CD4-positive, alpha-beta T cell treated with Interleukin-6 at 100 ng/mL for 8 hours (primary cell): Measurements from ENCODE around the gene DOK7.

ENCODE experiments used
- DNase-seq: peaks from one replicate; pipeline ENCODE4 v3.0.0-alpha.2; 2020; ENCODE audit warnings: mixed read lengths, low spot score

Gene DOK7

GRCh38 chr4:3463556-3464348, 646 bp downstream of the DOK7 start:
- no peak for DNase-seq

DNA sequence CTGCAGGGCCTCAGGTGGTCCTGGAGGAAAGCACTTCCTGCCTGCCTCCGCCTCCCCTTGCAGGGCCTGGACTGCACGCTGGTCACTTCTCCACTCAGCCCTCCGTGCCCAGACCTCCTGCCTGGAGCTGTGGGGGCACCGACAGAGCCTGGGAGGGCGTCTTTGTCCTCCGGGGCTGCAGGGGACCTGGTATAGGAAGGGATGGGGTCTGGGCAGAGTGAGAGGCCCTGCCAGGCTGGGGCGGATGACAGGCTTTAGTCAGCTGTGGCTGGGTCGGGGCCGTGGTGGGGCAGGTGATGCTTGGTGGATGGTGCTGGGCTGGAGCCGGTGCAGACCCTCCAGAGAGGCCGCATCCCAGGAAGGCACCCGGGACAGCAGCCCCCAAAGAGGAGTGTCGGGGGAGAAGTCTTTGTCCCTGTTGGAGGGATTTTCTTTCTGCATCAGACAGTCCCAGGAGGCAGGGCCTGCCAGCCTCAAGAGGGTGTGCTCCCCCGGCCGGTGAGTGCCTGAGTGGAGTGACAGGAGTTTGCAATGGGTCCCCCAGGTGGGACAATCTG, 1.3 kb downstream of the DOK7 start:
- no peak for DNase-seq

DNA sequence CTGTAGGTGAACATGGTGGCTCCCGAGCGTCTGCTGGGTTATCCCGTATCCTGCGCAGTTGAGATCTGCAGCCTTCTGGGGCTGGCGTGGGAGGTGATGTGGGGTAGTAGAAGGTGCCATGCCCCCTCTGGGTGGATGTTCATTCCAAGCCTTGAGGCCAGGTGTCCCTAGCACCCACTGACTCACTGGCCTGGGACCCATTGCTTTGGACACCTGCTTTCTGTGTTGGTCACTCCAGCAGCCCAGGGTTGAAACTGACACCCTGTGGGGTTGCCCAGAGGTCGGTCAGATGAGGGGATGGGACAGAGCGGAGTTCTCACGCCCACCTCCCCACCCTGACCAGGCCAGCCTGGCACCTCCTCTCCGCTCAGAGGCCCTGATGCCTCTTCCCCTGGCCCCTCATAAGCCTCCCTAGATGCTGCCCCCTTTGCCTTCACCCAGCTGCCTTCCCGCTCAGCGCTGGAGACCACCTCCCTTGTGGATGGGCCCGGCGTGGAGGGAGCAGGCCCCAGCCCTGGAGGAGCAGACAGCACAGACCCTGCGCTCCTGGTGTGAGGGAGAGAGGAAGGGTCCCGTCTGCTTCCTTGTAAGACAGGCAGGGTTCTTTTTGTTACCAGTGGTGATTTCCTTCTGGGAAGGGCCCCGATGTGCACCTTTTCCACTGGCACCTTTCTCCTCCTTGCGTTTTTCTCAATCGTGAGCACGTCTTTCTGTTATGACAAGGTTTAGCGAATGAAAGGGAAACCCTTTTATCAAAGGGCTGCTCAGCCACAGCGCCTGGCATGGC, 2.0 kb downstream of the DOK7 start:
- no peak for DNase-seq

GRCh38 chr4:3465698-3466671, 2.9 kb downstream of the DOK7 start:
- no peak for DNase-seq

DNA sequence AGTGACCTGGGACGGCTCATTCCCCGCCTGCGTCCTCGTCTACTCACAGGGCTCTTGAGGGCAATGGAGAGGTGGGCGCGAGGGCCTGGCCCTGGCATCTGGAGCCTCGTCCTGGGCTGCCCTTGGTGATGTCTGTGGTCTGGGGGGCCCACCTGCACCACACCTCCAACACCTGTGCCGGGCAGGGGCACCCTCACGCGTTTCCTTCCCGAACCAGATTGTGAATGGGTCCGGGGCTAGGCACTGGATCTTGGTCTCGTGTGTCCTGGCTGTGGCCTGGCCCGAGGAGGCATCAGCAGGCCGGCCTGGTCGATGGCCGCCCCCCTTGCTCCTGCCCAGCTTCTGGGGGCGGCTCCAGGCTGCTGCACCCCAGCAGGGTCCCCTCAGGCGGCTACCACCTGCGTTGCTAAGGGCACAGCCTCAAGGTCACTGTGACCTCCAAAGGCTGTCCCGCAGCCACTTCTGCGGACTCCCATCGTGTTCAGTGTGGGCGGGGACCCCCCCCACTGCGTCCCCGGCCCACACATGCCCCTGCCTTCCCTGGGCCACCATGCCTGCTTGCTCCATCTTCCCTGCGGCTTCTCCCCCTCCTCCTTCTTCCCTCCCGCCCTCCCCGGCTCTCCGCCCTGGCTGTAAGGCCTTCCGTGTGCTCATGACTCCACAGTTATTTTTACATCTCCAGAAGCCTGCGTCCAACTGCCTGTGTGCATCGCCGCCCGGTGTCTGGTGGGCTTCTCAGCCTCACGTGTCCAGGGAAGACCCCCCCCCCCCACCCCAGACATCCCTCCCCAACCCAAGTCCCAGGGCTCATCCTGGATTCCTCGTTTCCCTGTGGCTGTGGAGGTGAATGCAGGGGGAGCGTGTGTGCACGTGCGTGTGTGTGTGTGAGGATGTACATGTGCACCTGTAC, 3.8 kb downstream of the DOK7 start:
- no peak for DNase-seq

GRCh38 chr4:3467601-3468031, 4.5 kb downstream of the DOK7 start:
- DNase-seq: no peak

DNA sequence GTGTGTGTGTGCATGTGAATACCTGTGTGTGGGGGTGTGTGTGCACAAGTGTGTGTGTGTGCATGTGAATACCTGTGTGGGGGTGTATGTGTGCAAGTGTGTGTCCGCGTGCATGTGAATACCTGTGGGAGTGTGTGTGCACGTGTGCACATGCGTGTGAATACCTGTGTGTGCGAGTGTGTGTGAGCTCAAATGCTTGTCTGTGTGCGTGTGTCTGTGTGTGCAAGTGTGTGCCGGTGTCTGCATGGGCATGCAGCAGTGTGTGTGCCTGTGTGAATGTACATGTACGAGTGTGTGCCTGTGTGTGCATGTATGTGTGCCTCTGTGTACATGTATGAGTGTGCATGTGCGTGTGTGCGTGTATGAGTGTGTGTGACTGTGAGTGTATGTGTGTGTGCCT, 5.0 kb downstream of the DOK7 start:
- no peak for DNase-seq

DNA sequence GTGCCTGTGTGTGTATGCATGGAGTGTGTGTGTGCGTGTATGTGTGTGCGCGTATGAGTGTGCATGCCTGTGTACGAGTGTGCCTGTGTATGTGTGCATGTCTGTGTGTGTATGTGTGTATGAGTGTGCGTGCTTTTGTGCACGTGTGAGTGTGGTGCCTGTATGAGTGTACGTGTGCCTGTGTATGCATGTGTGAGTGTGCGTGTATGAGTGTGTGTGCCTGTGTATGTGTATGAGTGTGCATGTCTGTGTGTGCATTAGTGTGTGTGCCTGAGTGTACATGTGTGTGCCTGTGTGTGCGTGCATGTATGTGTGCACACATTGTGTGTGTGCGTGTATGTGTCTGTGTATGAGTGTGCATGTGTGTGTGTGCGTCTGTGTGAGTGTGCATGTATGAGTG, 5.7 kb downstream of the DOK7 start:
- DNase-seq: no peak

- no peak for DNase-seq
These were observed 6.5 kb downstream of the DOK7 start for GRCh38 chr4:3469386-3470243.

DNA sequence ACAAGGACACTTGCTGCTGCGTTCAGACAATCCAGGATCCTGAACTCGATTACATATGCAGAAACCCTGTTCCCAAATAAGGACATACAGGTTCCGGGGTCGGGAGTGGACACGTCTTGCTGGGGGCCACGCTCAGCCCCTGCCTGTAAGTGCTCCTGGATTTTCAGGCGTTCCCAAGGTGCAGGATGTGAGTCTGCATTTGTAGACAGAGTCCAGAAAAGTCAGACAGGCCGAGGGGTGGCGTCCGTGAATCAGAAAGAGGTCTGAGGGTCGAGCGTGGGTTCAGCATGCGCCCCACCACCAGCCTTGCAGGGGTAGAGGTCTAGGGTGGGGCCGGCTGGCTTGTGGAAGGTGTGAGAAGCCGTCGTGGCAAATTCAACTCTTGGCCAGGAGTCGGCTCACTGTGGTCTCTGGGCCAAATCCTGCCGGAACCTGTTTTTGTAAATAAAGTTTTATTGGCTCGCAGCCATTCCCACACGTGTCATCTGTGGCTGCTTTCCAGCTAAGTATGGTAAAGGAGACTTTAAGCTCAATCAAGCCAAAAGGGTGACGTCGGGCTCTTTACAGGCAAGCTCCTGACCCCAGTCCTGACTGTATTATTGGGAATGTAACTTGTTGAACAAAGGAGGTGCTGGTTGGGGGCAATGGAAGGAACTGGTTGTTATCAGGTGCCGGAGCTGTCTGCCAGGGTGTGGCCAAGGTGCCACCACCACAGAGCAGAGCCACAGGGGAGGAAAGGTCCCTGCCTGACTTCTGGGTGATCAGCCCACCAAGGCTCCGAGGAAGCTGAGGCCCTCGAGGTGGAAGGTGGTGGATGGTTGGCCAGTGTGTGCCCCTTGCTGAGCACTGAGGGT, 7.4 kb downstream of the DOK7 start:
- no peak for DNase-seq

DNA sequence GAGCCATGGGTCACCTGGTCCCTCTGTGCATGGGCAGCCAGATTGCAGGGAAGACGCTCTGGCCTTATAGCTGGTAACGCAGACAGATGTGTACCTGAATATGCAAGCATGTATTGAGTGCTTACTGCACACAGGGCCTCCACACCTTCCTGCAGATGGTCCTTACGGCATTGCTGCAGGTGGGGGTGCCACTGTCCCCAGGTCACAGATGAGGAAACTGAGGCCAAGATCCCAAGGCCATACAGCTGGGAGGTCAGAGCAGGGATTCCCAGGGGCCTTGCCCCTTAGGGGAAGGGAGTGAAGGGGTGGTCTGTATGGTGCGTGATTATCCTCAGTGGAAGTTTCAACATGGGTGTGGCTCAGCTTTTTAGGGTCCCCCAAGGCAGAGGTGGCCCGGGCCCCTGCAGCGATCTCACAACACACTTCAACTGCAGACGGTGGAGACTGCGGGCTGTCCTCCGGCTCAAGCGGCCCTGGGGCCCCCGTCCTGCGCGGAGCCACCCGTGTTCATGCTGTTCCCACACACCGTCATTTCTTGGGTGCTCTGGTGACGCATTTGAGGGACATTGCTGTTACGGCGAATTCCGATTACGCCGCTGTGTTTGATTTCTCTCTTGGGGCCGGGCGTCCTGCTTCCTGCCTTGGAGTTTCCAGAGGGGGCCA, 8.1 kb downstream of the DOK7 start:
- no peak for DNase-seq

GRCh38 chr4:3471886-3472285, 8.8 kb downstream of the DOK7 start:
- DNase-seq: no peak

DNA sequence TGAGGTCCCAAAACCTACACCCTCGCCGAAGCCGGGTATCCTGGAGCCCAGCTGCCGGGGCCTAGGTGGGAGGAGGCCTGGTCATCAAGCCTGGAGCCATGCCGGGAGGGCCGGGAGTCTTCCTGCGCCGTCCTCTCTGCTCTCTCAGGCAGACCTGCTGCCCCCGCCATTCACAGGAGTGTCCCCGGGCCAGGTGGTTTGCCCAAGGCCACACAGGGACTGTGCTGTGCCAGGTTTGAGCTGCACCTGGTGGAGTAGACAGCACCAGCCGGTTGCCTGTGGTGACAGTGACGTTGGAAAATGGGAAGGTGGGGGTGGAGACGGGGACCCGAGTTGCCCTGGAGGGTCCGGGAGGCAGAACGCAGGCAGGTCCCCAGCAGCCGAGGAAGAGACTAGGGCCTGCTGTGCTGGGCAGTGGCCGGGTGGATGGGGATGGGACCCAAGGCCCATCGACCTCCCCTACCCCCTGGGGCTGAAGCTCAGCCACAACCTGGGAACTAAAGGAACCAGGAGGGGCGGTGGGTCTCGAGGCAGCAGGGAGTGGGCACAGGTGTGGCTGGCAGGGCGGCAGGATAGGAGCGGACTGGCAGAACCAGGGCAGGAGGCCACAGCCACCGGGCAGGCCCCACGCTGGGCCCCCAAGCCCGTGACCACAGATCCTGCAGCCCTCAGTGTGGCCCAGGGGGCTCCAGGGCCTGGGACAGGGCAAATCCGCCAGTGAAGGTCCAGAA, 9.5 kb downstream of the DOK7 start:
- DNase-seq: no peak

DNA sequence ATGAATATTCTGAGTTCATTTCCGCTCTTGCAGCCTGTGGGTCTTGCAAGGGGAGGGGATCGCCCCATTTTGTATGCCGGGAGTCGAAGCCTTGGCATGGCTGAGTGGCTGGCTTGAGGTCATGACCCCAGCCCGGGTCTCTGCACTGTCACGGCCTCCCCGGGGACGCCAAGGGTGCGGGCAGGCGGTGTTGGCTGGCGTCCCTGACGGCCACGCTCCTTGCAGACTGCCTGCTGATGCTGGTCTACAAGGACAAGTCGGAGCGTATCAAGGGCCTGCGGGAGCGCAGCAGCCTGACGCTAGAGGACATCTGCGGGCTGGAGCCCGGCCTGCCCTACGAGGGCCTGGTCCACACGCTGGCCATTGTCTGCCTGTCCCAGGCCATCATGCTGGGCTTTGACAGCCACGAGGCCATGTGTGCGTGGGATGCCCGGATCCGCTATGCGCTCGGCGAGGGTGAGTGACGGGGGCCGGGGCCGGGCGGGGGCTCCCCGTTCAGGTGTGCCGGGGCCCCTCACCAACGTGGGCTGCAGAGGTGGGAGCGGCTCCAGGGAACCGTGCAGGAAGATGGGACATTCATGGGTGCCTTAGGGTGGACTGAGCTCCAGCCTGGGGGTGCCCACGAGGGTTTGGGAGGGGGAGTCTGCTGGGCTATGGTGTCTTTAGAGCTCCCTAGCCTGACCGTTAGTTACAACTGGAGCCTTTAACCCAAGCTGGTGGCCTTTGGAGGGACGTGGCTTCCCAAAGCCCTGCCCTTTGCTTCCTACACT, 10.3 kb downstream of the DOK7 start:
- no peak for DNase-seq

DNA sequence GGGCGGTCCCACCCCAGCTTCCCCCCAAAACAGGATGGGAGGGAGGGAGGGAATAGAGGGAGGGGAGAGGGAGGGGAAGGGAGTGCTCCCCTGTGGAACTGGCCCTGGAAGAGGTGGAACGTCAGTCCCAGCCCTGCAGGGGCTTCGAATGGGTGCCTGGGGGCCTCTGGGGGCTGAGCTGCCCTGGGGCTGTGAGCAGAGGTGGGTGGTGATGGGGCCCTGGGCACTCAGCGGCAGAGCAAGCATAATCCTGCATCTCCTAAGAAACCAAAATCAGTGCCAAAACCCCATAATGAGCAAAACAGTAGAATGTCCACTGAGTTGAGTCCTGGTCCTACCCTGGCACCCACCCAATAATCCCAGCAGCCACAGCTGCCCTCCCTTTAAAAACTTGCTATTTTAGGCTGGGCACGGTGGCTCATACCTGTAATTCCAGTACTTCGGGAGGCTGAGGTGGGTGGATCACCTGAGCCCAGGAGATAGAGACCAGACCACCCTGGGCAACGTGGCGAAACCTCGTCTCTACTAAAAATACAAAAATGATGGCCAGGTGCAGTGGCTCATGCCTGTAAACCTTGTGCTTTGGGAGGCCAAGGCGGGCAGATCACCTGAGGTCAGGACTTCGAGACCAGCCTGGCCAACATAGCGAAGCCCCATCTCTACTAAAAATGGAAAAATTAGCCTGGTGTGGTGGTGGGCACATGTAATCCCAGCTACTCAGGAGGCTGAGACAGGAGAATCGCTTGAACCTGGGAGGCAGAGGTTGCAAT, 11.1 kb downstream of the DOK7 start:
- no peak for DNase-seq
